Lung (tissue), 12 donors: ENCODE results near the gene FRY. TPM values are rescaled to one million over a fixed set of nuclear protein-coding genes. Genes with fewer than 3 reads are reported as not detected.

Experiments
- ATAC-seq: fragments of 200-7000 bp; cut with Tn5 transposase; one replicate; pipeline ENCODE4 v1.9.1; 2020; ENCODE audit warnings: moderate number of reproducible peaks; ENCODE audit not compliant: insufficient read depth, low FRiP score
- DNase-seq, 3 donors: peaks; one replicate each; pipeline ENCODE4 v3.0.0-alpha.2; 2013 to 2017
- H3K27ac ChIP-seq, 2 donors: one replicate each; pipeline ENCODE4 v1.5.1; 2013; ENCODE audit warnings: mild to moderate bottlenecking in 2 of 2, moderate library complexity in 2 of 2, control low read depth in 1 of 2, inconsistent platforms in 1 of 2, low read depth in 1 of 2, low read length in 1 of 2
- H3K27me3 ChIP-seq, 3 donors: one replicate each; pipeline ENCODE4 v1.5.1; 2013; ENCODE audit warnings: low read length in 2 of 3; ENCODE audit not compliant: control insufficient read depth in 3 of 3, insufficient read depth in 3 of 3
- H3K36me3 ChIP-seq, 4 donors: one replicate each; pipeline ENCODE4 v1.5.1; 2013; ENCODE audit warnings: low read length in 4 of 4, mild to moderate bottlenecking in 1 of 4, moderate library complexity in 1 of 4; ENCODE audit not compliant: control insufficient read depth in 4 of 4, insufficient read depth in 4 of 4
- H3K4me1 ChIP-seq, 5 donors: one replicate each; pipeline ENCODE4 v1.5.1; 2013; ENCODE audit warnings: low read length in 5 of 5, mild to moderate bottlenecking in 2 of 5, moderate library complexity in 1 of 5; ENCODE audit not compliant: control insufficient read depth in 5 of 5, insufficient read depth in 5 of 5
- H3K4me3 ChIP-seq: one replicate; pipeline ENCODE4 v1.5.1; 2013; ENCODE audit warnings: mild to moderate bottlenecking, control low read depth, moderate library complexity
- H3K9ac ChIP-seq, 2 donors: one replicate each; pipeline ENCODE4 v1.5.1; 2013; ENCODE audit warnings: low read length in 2 of 2, control low read depth in 1 of 2; ENCODE audit not compliant: insufficient read depth in 1 of 2
- H3K9me3 ChIP-seq, 4 donors: one replicate each; pipeline ENCODE4 v1.5.1; 2013; ENCODE audit warnings: low read length in 3 of 4, mild to moderate bottlenecking in 1 of 4, moderate library complexity in 1 of 4; ENCODE audit not compliant: control insufficient read depth in 4 of 4, insufficient read depth in 3 of 4
- WGBS, 2 donors: extraction: QIAGEN DNeasy Blood & Tissue Kit; methylation state at CpG; one replicate each; pipeline ENCODE4 v1.1.7; 2013; 5-methylcytosine and 5-hydroxymethylcytosine counted together
- polyA plus RNA-seq, 2 donors: library from polyadenylated mRNA; stranded (reverse); fragments of 200-250 nt; gene quantifications; one replicate each; pipeline ENCODE4 v1.2.1, GENCODE V29; 2013
- total RNA-seq, 2 donors: library from RNA; depleted of rRNA in 1 of 2; stranded (reverse); fragments of >200 nt in 1 of 2; gene quantifications; one replicate each; pipeline ENCODE4 v1.2.1, GENCODE V29; 2014 to 2021
- TF ChIP-seq, protein P1 (sequence below): IDR thresholded peaks from 2 replicates; pipeline ENCODE4 v1.5.1; 2012; ENCODE audit warnings: mild to moderate bottlenecking; ENCODE audit errors: control extremely low read depth, extremely low read depth
- donor health status: control.
- donor health status: control.
- donor health status: Bipolar disorder and iron deficiency.
- donor health status: healthy.
- donor health status: DM: yes; HTN: yes; CAD: no.

The FRY gene
- total and polyA plus RNA-seq, 4 donors, result 7.4 to 79.6 (median 43.9) TPM

DNA sequence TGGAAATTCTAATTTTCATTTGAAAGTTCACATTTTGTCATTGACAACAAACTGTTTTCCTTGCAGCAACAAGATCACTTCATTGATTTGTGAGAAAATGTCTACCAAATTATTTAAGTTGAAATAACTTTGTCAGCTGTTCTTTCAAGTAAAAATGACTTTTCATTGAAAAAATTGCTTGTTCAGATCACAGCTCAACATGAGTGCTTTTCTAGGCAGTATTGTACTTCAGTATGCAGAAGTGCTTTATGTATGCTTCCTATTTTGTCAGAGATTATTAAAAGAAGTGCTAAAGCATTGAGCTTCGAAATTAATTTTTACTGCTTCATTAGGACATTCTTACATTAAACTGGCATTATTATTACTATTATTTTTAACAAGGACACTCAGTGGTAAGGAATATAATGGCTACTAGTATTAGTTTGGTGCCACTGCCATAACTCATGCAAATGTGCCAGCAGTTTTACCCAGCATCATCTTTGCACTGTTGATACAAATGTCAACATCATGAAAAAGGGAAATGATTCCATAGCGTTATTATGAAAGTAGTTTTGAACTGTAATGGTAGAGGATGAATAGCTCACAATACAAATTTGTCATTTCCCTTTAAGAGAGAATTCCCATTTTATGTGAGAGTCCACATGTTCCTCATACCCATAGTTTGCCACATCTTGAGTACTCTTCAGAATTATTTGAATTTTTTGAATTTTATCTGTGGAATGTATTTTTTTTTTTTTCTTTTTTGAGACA is 286.3 kb downstream of the FRY start:
- 57 to 68% methylated on average over 2 of the region's 2 CpGs for WGBS, 2 donors
- no peak for ATAC-seq

DNA sequence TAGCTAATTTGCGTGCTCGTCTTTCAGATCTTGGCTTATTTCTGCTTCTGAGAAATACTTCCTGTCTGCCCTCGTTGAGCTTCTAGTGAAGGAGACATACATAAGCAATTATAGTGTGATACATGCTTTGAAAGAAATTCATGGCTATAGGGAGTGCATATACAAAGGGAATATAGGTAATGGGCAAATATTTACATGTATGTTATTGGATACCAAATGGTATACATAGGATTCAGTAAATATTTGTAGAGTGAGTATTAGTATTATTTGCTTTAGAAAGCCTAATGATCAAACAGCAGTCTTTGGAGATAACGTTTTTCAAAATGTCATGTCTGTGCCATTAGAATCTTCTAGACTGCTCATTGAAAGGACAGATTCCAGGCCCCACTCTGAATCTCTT is 289.0 kb downstream of the FRY start:
- no peak for DNase-seq
- Histone ChIP-seq H3K9ac (no peak overlapping the region), H3K36me3 (no peaks in the 10 kb centered on the region), H3K4me1 (no peaks in the 10 kb centered on the region), H3K9me3 (no peaks in the 10 kb centered on the region), H3K27ac (no peak overlapping the region), H3K4me3 (no peak overlapping the region), H3K27me3 (no peaks in the 10 kb centered on the region)
- 70 to 72% methylated on average over 4 of the region's 4 CpGs for WGBS, 2 donors
- TF ChIP-seq, protein P1, sequence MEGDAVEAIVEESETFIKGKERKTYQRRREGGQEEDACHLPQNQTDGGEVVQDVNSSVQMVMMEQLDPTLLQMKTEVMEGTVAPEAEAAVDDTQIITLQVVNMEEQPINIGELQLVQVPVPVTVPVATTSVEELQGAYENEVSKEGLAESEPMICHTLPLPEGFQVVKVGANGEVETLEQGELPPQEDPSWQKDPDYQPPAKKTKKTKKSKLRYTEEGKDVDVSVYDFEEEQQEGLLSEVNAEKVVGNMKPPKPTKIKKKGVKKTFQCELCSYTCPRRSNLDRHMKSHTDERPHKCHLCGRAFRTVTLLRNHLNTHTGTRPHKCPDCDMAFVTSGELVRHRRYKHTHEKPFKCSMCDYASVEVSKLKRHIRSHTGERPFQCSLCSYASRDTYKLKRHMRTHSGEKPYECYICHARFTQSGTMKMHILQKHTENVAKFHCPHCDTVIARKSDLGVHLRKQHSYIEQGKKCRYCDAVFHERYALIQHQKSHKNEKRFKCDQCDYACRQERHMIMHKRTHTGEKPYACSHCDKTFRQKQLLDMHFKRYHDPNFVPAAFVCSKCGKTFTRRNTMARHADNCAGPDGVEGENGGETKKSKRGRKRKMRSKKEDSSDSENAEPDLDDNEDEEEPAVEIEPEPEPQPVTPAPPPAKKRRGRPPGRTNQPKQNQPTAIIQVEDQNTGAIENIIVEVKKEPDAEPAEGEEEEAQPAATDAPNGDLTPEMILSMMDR, result no peak
- ATAC-seq, result no peak

More for the DNA sequence above, 286.3 kb downstream of the FRY start:
- H3K4me3 ChIP-seq, result no peak overlapping the region
- no peak overlapping the region for H3K27ac ChIP-seq
- peaks cover 0 to 2% (median 0%) of the 10 kb centered on the region in 5 donors for H3K4me1 ChIP-seq
- TF ChIP-seq, protein P1, result no peak
- no peak overlapping the region for H3K9ac ChIP-seq
- no peaks in the 10 kb centered on the region for H3K27me3 ChIP-seq
- DNase-seq, result no peak
- H3K36me3 ChIP-seq, result no peaks in the 10 kb centered on the region
- no peaks in the 10 kb centered on the region for H3K9me3 ChIP-seq

DNA sequence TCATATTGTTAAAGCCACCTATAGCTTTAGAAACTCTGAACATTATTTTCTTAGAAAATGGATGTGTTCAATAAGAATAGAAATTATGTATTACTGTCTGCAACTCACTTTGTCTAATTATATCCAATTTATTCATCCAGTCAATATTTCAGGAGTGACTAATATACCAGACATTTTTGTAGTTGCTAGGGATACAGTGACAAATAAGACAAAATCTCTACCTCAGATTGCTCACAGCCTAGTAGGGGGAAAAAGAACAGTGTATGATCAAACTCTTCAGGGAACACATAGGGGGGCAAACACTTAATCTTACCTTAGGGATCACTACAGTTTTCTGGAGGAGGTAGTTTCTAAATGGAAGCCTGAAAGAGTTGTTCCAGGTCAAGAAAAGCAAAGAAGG is 292.3 kb downstream of the FRY start:
- peaks cover 0 to 2% (median 0%) of the 10 kb centered on the region in 4 donors for H3K36me3 ChIP-seq
- no peaks in the 10 kb centered on the region for H3K27me3 ChIP-seq
- H3K9ac ChIP-seq, result no peak overlapping the region
- DNase-seq, result no peak
- no peak for ATAC-seq
- H3K4me3 ChIP-seq, result no peak overlapping the region
- no peaks in the 10 kb centered on the region for H3K9me3 ChIP-seq
- H3K27ac ChIP-seq, result no peak overlapping the region
- H3K4me1 ChIP-seq, result no peaks in the 10 kb centered on the region
- TF ChIP-seq, protein P1, result no peak

GRCh38 chr13:32330441-32330840 is 298.9 kb downstream of the FRY start:
- H3K27me3 ChIP-seq, result no peaks in the 10 kb centered on the region
- H3K9ac ChIP-seq, result no peak overlapping the region
- no peak overlapping the region for H3K27ac ChIP-seq
- H3K36me3 ChIP-seq, result peaks cover 0 to 5% (median 1%) of the 10 kb centered on the region in 4 donors
- ATAC-seq (no peak), DNase-seq (no peak)
- H3K4me3 ChIP-seq, result no peak overlapping the region
- 73 to 81% methylated on average over 2 of the region's 2 CpGs for WGBS, 2 donors
- H3K4me1 ChIP-seq, result no peaks in the 10 kb centered on the region
- no peaks in the 10 kb centered on the region for H3K9me3 ChIP-seq
- TF ChIP-seq, protein P1, result no peak
